Skeletal muscle tissue (tissue), 4 donors: ENCODE results near the gene ELP2. TPM values are rescaled to one million over a fixed set of nuclear protein-coding genes. Genes with fewer than 3 reads are reported as not detected.

Experiments used
- H3K27ac ChIP-seq: one replicate; pipeline ENCODE4 v1.7.0; 2013; ENCODE audit warnings: mild to moderate bottlenecking, low read depth, low read length, inconsistent platforms
- H3K27me3 ChIP-seq, 3 donors: one replicate each; pipeline ENCODE4 v1.7.0; 2013; ENCODE audit warnings: low read length in 3 of 3; ENCODE audit not compliant: control insufficient read depth in 3 of 3, insufficient read depth in 3 of 3
- H3K36me3 ChIP-seq, 3 donors: one replicate each; pipeline ENCODE4 v1.7.0; 2013; ENCODE audit warnings: low read length in 3 of 3; ENCODE audit not compliant: control insufficient read depth in 3 of 3, insufficient read depth in 3 of 3
- H3K4me1 ChIP-seq, 3 donors: one replicate each; pipeline ENCODE4 v1.7.0; 2013; ENCODE audit warnings: low read length in 3 of 3, mild to moderate bottlenecking in 3 of 3; ENCODE audit not compliant: control insufficient read depth in 3 of 3, insufficient read depth in 3 of 3
- H3K4me3 ChIP-seq, 3 donors: one replicate each; pipeline ENCODE4 v1.7.0; 2013; ENCODE audit warnings: low read length in 3 of 3
- H3K9ac ChIP-seq, 3 donors: one replicate each; pipeline ENCODE4 v1.7.0; 2013; ENCODE audit warnings: low read length in 3 of 3, mild to moderate bottlenecking in 3 of 3, moderate library complexity in 2 of 3, low read depth in 1 of 3
- H3K9me3 ChIP-seq, 3 donors: one replicate each; pipeline ENCODE4 v1.7.0; 2013; ENCODE audit warnings: low read length in 3 of 3; ENCODE audit not compliant: control insufficient read depth in 3 of 3
- total RNA-seq: library from RNA; depleted of rRNA; stranded (reverse); fragments of >200 nt; gene quantifications from one replicate; pipeline ENCODE4 v1.2.3, GENCODE V29; 2014
- donor health status: Osteomylitis.

Gene ELP2
- total RNA-seq, 1 donor from 2014 or later, result 156 TPM

- no peaks in the 10 kb centered on the region for H3K27me3 ChIP-seq
- no peak overlapping the region for H3K9ac ChIP-seq
- H3K27ac ChIP-seq, result no peak overlapping the region
- no peaks in the 10 kb centered on the region for H3K4me1 ChIP-seq
- no peaks in the 10 kb centered on the region for H3K9me3 ChIP-seq
- H3K4me3 ChIP-seq, result no peak overlapping the region
- peaks cover 39 to 63% (median 54%) of the 10 kb centered on the region in 3 donors for H3K36me3 ChIP-seq
Observed at GRCh38 chr18:36169938-36170337, 40.2 kb downstream of the ELP2 start.

GRCh38 chr18:36175481-36175880, 45.8 kb downstream of the ELP2 start:
- H3K27ac ChIP-seq, result no peak overlapping the region
- H3K27me3 ChIP-seq, result no peaks in the 10 kb centered on the region
- peaks cover 40 to 58% (median 40%) of the 10 kb centered on the region in 3 donors for H3K36me3 ChIP-seq
- H3K4me1 ChIP-seq, result peaks cover 0 to 7% (median 3%) of the 10 kb centered on the region in 3 donors
- H3K9ac ChIP-seq, result no peak overlapping the region
- no peaks in the 10 kb centered on the region for H3K9me3 ChIP-seq
- no peak overlapping the region for H3K4me3 ChIP-seq

- Histone ChIP-seq H3K4me1 (peaks cover 0 to 7% (median 3%) of the 10 kb centered on the region in 3 donors), H3K27ac (no peak overlapping the region), H3K27me3 (no peaks in the 10 kb centered on the region), H3K9ac (no peak overlapping the region), H3K4me3 (no peak overlapping the region), H3K9me3 (no peaks in the 10 kb centered on the region), H3K36me3 (peaks cover 33 to 53% (median 36%) of the 10 kb centered on the region in 3 donors)
Observed at GRCh38 chr18:36176177-36176584, 46.5 kb downstream of the ELP2 start.

GRCh38 chr18:36176711-36177110, 47.0 kb downstream of the ELP2 start:
- Histone ChIP-seq H3K27me3 (no peaks in the 10 kb centered on the region), H3K9me3 (no peaks in the 10 kb centered on the region), H3K27ac (no peak overlapping the region), H3K9ac (no peak overlapping the region), H3K36me3 (peaks cover 29 to 48% (median 33%) of the 10 kb centered on the region in 3 donors), H3K4me3 (no peak overlapping the region), H3K4me1 (peaks cover 0 to 7% (median 3%) of the 10 kb centered on the region in 3 donors)

GRCh38 chr18:36177913-36178312, 48.2 kb downstream of the ELP2 start:
- H3K4me1 ChIP-seq, result peaks cover 0 to 7% (median 3%) of the 10 kb centered on the region in 3 donors
- H3K9ac ChIP-seq, result no peak overlapping the region
- no peak overlapping the region for H3K27ac ChIP-seq
- peaks cover 23 to 40% (median 24%) of the 10 kb centered on the region in 3 donors for H3K36me3 ChIP-seq
- H3K27me3 ChIP-seq, result no peaks in the 10 kb centered on the region
- no peak overlapping the region for H3K4me3 ChIP-seq
- H3K9me3 ChIP-seq, result no peaks in the 10 kb centered on the region

- Histone ChIP-seq H3K9me3 (no peaks in the 10 kb centered on the region), H3K27ac (no peak overlapping the region), H3K36me3 (peaks cover 11 to 26% (median 16%) of the 10 kb centered on the region in 3 donors), H3K4me3 (no peak overlapping the region), H3K27me3 (peaks cover 0 to 5% (median 0%) of the 10 kb centered on the region in 3 donors), H3K4me1 (peaks cover 0 to 7% (median 3%) of the 10 kb centered on the region in 3 donors), H3K9ac (no peak overlapping the region)
Observed at GRCh38 chr18:36179562-36180355, 50.1 kb downstream of the ELP2 start.

GRCh38 chr18:36181441-36181840, 51.7 kb downstream of the ELP2 start:
- Histone ChIP-seq H3K4me3 (no peak overlapping the region), H3K9ac (no peak overlapping the region), H3K9me3 (no peaks in the 10 kb centered on the region), H3K27me3 (peaks cover 0 to 21% (median 6%) of the 10 kb centered on the region in 3 donors), H3K4me1 (peaks cover 0 to 9% (median 3%) of the 10 kb centered on the region in 3 donors), H3K27ac (no peak overlapping the region), H3K36me3 (peaks cover 0 to 11% (median 4%) of the 10 kb centered on the region in 3 donors)

GRCh38 chr18:36181898-36182506, 52.3 kb downstream of the ELP2 start:
- no peak overlapping the region for H3K9ac ChIP-seq
- H3K4me1 ChIP-seq, result peaks cover 3 to 12% (median 3%) of the 10 kb centered on the region in 3 donors
- H3K27ac ChIP-seq, result no peak overlapping the region
- peaks cover 0 to 26% (median 6%) of the 10 kb centered on the region in 3 donors for H3K27me3 ChIP-seq
- H3K4me3 ChIP-seq, result no peak overlapping the region
- peaks cover 0 to 6% (median 1%) of the 10 kb centered on the region in 3 donors for H3K36me3 ChIP-seq
- no peaks in the 10 kb centered on the region for H3K9me3 ChIP-seq

GRCh38 chr18:36183033-36183432, 53.3 kb downstream of the ELP2 start:
- Histone ChIP-seq H3K4me1 (peaks cover 9 to 19% (median 10%) of the 10 kb centered on the region in 3 donors), H3K9me3 (no peaks in the 10 kb centered on the region), H3K36me3 (no peaks in the 10 kb centered on the region), H3K27ac (no peak overlapping the region), H3K27me3 (peaks cover 0 to 34% (median 6%) of the 10 kb centered on the region in 3 donors), H3K9ac (no peak overlapping the region), H3K4me3 (no peak overlapping the region)

- Histone ChIP-seq H3K36me3 (no peaks in the 10 kb centered on the region), H3K27me3 (peaks cover 2 to 39% (median 6%) of the 10 kb centered on the region in 3 donors), H3K9ac (no peak overlapping the region), H3K27ac (no peak overlapping the region), H3K9me3 (no peaks in the 10 kb centered on the region), H3K4me3 (no peak overlapping the region), H3K4me1 (peaks cover 13 to 25% (median 15%) of the 10 kb centered on the region in 3 donors)
Observed at GRCh38 chr18:36183987-36184386, 54.3 kb downstream of the ELP2 start.
